ENCODE measurements around the gene TRIM41.

TRIM41 gene

GRCh38 chr5:181248277-181248676 lies 25.2 kb downstream of the TRIM41 start:
- DNase-seq (ENCODE audit: low read depth in 1 of 2, low spot score in 1 of 2) = no peak
- TF ChIP-seq, protein P1, sequence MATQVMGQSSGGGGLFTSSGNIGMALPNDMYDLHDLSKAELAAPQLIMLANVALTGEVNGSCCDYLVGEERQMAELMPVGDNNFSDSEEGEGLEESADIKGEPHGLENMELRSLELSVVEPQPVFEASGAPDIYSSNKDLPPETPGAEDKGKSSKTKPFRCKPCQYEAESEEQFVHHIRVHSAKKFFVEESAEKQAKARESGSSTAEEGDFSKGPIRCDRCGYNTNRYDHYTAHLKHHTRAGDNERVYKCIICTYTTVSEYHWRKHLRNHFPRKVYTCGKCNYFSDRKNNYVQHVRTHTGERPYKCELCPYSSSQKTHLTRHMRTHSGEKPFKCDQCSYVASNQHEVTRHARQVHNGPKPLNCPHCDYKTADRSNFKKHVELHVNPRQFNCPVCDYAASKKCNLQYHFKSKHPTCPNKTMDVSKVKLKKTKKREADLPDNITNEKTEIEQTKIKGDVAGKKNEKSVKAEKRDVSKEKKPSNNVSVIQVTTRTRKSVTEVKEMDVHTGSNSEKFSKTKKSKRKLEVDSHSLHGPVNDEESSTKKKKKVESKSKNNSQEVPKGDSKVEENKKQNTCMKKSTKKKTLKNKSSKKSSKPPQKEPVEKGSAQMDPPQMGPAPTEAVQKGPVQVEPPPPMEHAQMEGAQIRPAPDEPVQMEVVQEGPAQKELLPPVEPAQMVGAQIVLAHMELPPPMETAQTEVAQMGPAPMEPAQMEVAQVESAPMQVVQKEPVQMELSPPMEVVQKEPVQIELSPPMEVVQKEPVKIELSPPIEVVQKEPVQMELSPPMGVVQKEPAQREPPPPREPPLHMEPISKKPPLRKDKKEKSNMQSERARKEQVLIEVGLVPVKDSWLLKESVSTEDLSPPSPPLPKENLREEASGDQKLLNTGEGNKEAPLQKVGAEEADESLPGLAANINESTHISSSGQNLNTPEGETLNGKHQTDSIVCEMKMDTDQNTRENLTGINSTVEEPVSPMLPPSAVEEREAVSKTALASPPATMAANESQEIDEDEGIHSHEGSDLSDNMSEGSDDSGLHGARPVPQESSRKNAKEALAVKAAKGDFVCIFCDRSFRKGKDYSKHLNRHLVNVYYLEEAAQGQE (IDR thresholded peaks at IDR 0.05; ENCODE audit: insufficient replicate concordance, low read depth) = no peak
- TF ChIP-seq, protein P2, sequence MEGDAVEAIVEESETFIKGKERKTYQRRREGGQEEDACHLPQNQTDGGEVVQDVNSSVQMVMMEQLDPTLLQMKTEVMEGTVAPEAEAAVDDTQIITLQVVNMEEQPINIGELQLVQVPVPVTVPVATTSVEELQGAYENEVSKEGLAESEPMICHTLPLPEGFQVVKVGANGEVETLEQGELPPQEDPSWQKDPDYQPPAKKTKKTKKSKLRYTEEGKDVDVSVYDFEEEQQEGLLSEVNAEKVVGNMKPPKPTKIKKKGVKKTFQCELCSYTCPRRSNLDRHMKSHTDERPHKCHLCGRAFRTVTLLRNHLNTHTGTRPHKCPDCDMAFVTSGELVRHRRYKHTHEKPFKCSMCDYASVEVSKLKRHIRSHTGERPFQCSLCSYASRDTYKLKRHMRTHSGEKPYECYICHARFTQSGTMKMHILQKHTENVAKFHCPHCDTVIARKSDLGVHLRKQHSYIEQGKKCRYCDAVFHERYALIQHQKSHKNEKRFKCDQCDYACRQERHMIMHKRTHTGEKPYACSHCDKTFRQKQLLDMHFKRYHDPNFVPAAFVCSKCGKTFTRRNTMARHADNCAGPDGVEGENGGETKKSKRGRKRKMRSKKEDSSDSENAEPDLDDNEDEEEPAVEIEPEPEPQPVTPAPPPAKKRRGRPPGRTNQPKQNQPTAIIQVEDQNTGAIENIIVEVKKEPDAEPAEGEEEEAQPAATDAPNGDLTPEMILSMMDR (IDR thresholded peaks at IDR 0.05; ENCODE audit: insufficient read depth, low read length) = no peak
- TF ChIP-seq POLR2AphosphoS5 (IDR thresholded peaks at IDR 0.05; ENCODE audit: low read depth) = no peak
- TF ChIP-seq SPI1 (IDR thresholded peaks at IDR 0.05; ENCODE audit: borderline replicate concordance, low read depth) = no peak
- no peak for TF ChIP-seq GABPA (IDR thresholded peaks at IDR 0.05; ENCODE audit: low read depth)
- peak overlapping the region; percentile 76 for H3K4me3 ChIP-seq (replicated peaks; ENCODE audit: insufficient read depth, low read length)
- H3K27me3 ChIP-seq (ENCODE audit: insufficient read depth, poor library complexity, severe bottlenecking) = no peaks in the 10 kb centered on the region
- H3K27ac ChIP-seq (replicated peaks) = no peak overlapping the region

DNA sequence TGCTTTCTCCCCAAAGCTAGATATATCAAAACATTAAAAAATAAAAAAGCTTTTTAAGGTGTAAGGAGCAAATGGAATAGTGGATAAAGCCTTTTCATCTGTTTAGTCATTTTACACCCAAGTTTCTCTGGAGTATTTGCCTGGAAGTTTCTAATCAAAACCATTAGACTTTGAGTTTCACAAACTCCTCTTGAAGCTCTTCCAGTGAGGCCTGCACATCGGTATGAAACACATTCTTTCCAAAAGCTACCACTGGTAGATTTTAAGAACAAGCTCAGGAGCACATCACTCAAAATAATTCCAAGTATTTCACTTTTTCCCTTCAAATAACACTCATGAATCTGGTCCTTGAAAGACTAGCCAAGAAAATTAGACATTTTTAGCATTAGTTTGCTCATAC lies 32.2 kb downstream of the TRIM41 start:
- H3K4me3 ChIP-seq (replicated peaks; ENCODE audit: insufficient read depth, low read length) = no peak overlapping the region
- H3K27ac ChIP-seq (replicated peaks) = no peak overlapping the region
- no peak for DNase-seq (ENCODE audit: low read depth in 1 of 2, low spot score in 1 of 2)
- TF ChIP-seq GABPA (IDR thresholded peaks at IDR 0.05; ENCODE audit: low read depth) (no peak), SPI1 (IDR thresholded peaks at IDR 0.05; ENCODE audit: borderline replicate concordance, low read depth) (no peak), POLR2AphosphoS5 (IDR thresholded peaks at IDR 0.05; ENCODE audit: low read depth) (no peak)
- TF ChIP-seq, protein P2 (IDR thresholded peaks at IDR 0.05; ENCODE audit: insufficient read depth, low read length) = no peak
- TF ChIP-seq, protein P1 (IDR thresholded peaks at IDR 0.05; ENCODE audit: insufficient replicate concordance, low read depth) = no peak
- H3K27me3 ChIP-seq (ENCODE audit: insufficient read depth, poor library complexity, severe bottlenecking) = no peaks in the 10 kb centered on the region

- DNase-seq (ENCODE audit: low read depth in 1 of 2, low spot score in 1 of 2) = no peak
- Histone ChIP-seq H3K27ac (replicated peaks) (no peak overlapping the region), H3K27me3 (ENCODE audit: insufficient read depth, poor library complexity, severe bottlenecking) (no peaks in the 10 kb centered on the region), H3K4me3 (replicated peaks; ENCODE audit: insufficient read depth, low read length) (no peak overlapping the region)
- TF ChIP-seq GABPA (IDR thresholded peaks at IDR 0.05; ENCODE audit: low read depth) (no peak), SPI1 (IDR thresholded peaks at IDR 0.05; ENCODE audit: borderline replicate concordance, low read depth) (no peak)
- TF ChIP-seq, protein P1 (IDR thresholded peaks at IDR 0.05; ENCODE audit: insufficient replicate concordance, low read depth) = no peak
Observed at GRCh38 chr5:181255836-181256578, 32.9 kb downstream of the TRIM41 start.
